Smooth muscle cell (in vitro differentiated cells): ENCODE measurements around the gene NMT2. TPM values are rescaled to one million over a fixed set of nuclear protein-coding genes. Genes with fewer than 3 reads are reported as not detected.

ENCODE experiments used
- DNase-seq: peaks from one replicate; lab custom pipeline; 2025; ENCODE audit not compliant: unreplicated experiment; lab: John Stamatoyannopoulos, UW
- H2AFZ ChIP-seq: fragments of 200-600 bp; sonication (generic); 2 replicates; pipeline ENCODE4 v1.6.0; 2016; ENCODE audit warnings: antibody characterized with exemption, low read depth, mild to moderate bottlenecking
- H3F3A ChIP-seq: fragments of 200-600 bp; sonication (generic); 2 replicates; pipeline ENCODE4 v1.6.0; 2017; ENCODE audit warnings: antibody characterized with exemption, low read depth
- H3K27ac ChIP-seq: fragments of 200-600 bp; sonication (generic); 2 replicates; pipeline ENCODE4 v1.5.1; 2016; ENCODE audit warnings: low read depth, mild to moderate bottlenecking
- H3K27me3 ChIP-seq: fragments of 200-600 bp; sonication (generic); 2 replicates; pipeline ENCODE4 v1.6.1; 2016; ENCODE audit warnings: low read depth, mild to moderate bottlenecking
- H3K36me3 ChIP-seq: fragments of 200-600 bp; sonication (generic); 2 replicates; pipeline ENCODE4 v1.5.1; 2016; ENCODE audit warnings: low read depth
- H3K4me1 ChIP-seq: fragments of 200-600 bp; sonication (generic); 2 replicates; pipeline ENCODE4 v1.5.1; 2016; ENCODE audit warnings: low read depth
- H3K4me2 ChIP-seq: fragments of 200-600 bp; sonication (generic); 2 replicates; pipeline ENCODE4 v1.6.0; 2016; ENCODE audit warnings: mild to moderate bottlenecking
- H3K4me3 ChIP-seq: fragments of 200-600 bp; sonication (generic); 2 replicates; pipeline ENCODE4 v1.5.1; 2016; ENCODE audit warnings: mild to moderate bottlenecking
- H3K79me2 ChIP-seq: fragments of 200-600 bp; sonication (generic); 2 replicates; pipeline ENCODE4 v1.6.0; 2016; ENCODE audit warnings: low read depth, mild to moderate bottlenecking
- H3K9ac ChIP-seq: fragments of 200-600 bp; sonication (generic); 2 replicates; pipeline ENCODE4 v1.6.0; 2016; ENCODE audit warnings: low read depth
- H3K9me3 ChIP-seq: fragments of 200-600 bp; sonication (generic); replicated peaks from 2 replicates; pipeline ENCODE4 v1.5.1; 2016; ENCODE audit warnings: low read depth
- H4K20me1 ChIP-seq: fragments of 200-600 bp; sonication (generic); 2 replicates; pipeline ENCODE4 v1.6.0; 2016; ENCODE audit warnings: low read depth
- CTCF ChIP-seq: fragments of 200-600 bp; sonication (generic); IDR thresholded peaks from 2 replicates; pipeline ENCODE4 v1.5.1; 2017; ENCODE audit warnings: borderline replicate concordance, mild to moderate bottlenecking, antibody characterized with exemption; ENCODE audit not compliant: insufficient read depth, poor library complexity, severe bottlenecking
- WGBS: methylation state at CpG from one replicate; pipeline ENCODE4 v1.1.7; 2016; ENCODE audit warnings: low lambda C conversion rate; 5-methylcytosine and 5-hydroxymethylcytosine counted together
- polyA plus RNA-seq: library from polyadenylated mRNA; unstranded; fragments of >200 nt; fragmentation: Nextera tagmentation; extraction: Ambion mirVana; gene quantifications from 2 replicates; pipeline ENCODE4 v1.2.1, GENCODE V29; 2016
- total RNA-seq: library from RNA; depleted of rRNA; stranded (reverse); fragments of >200 nt; gene quantifications from 2 replicates; pipeline ENCODE4 v1.2.3, GENCODE V29; 2014

Gene NMT2
- total and polyA plus RNA-seq, 2 experiments from 2014 or later = 9.4 to 9.5 TPM

DNA sequence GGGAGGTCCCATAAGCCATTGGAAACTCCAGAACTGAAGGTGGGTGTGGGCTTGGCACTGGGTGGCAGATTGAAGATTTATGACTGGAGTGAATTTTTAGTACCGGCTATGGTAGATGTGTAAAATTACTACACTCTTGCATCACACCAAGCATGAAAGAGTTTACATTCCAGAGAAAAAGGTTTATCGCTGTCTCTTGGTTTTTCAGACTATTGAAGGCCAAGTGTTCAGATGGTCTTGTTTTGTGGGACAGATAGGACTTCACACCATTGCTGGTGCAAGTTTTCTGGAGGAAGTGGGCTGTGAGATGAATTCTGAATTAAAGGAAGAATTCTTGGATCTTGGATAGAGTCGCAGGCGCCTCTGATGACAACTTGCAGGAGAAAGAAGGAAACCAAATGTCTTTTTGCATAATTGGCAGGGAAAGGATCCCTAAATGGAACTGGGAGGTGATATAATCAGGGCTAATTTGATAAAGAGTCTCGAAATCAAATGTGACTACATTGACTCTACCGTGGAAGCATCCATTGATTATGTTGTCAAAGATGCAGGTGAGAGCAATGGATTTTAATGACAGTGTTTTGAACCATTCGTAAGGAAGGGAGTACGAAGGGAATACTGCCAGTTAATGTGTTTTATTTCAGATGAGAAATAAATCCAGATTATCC is 14.2 kb upstream of the NMT2 start:
- Histone ChIP-seq H3K4me1 (no peaks in the 10 kb centered on the region), H3K36me3 (no peaks in the 10 kb centered on the region), H2AFZ (no peak overlapping the region), H3K27me3 (no peaks in the 10 kb centered on the region), H3K4me2 (no peak overlapping the region), H4K20me1 (no peaks in the 10 kb centered on the region), H3K79me2 (no peaks in the 10 kb centered on the region), H3F3A (no peaks in the 10 kb centered on the region), H3K9ac (no peak overlapping the region), H3K27ac (no peak overlapping the region), H3K4me3 (no peak overlapping the region), H3K9me3 (no peaks in the 10 kb centered on the region)
- TF ChIP-seq CTCF = no peak
- 81% methylated on average over 8 of the region's 8 CpGs for WGBS
- no peak for DNase-seq

GRCh38 chr10:15181576-15182156 is 13.2 kb upstream of the NMT2 start:
- no peaks in the 10 kb centered on the region for H3K4me1 ChIP-seq
- H3K27ac ChIP-seq = no peak overlapping the region
- H3K4me3 ChIP-seq = no peak overlapping the region
- no peak overlapping the region for H3K4me2 ChIP-seq
- no peak overlapping the region for H2AFZ ChIP-seq
- H3K9ac ChIP-seq = no peak overlapping the region
- H3F3A ChIP-seq = no peaks in the 10 kb centered on the region
- DNase-seq = no peak
- no peaks in the 10 kb centered on the region for H4K20me1 ChIP-seq
- no peaks in the 10 kb centered on the region for H3K36me3 ChIP-seq
- no peaks in the 10 kb centered on the region for H3K27me3 ChIP-seq
- TF ChIP-seq CTCF = no peak
- WGBS = 97% methylated on average over 2 of the region's 2 CpGs
- H3K79me2 ChIP-seq = no peaks in the 10 kb centered on the region
- H3K9me3 ChIP-seq = no peaks in the 10 kb centered on the region

- Histone ChIP-seq H3K4me2 (no peak overlapping the region), H3K4me1 (no peaks in the 10 kb centered on the region), H3K4me3 (no peak overlapping the region), H3K27ac (no peak overlapping the region), H3K9ac (no peak overlapping the region), H3F3A (no peaks in the 10 kb centered on the region), H3K79me2 (no peaks in the 10 kb centered on the region), H3K9me3 (no peaks in the 10 kb centered on the region), H2AFZ (no peak overlapping the region), H4K20me1 (no peaks in the 10 kb centered on the region), H3K36me3 (no peaks in the 10 kb centered on the region), H3K27me3 (no peaks in the 10 kb centered on the region)
- WGBS = 90% methylated on average over 5 of the region's 5 CpGs
- DNase-seq = no peak
- no peak for TF ChIP-seq CTCF
These were observed 12.2 kb upstream of the NMT2 start for GRCh38 chr10:15180736-15181135.

- no peaks in the 10 kb centered on the region for H3K4me1 ChIP-seq
- no peaks in the 10 kb centered on the region for H3K79me2 ChIP-seq
- no peak overlapping the region for H2AFZ ChIP-seq
- no peak for TF ChIP-seq CTCF
- no peak overlapping the region for H3K4me2 ChIP-seq
- no peak overlapping the region for H3K4me3 ChIP-seq
- H3K9ac ChIP-seq = no peak overlapping the region
- H3F3A ChIP-seq = no peaks in the 10 kb centered on the region
- H3K9me3 ChIP-seq = no peaks in the 10 kb centered on the region
- WGBS = 95% methylated on average over 3 of the region's 3 CpGs
- no peak for DNase-seq
- no peaks in the 10 kb centered on the region for H4K20me1 ChIP-seq
- no peaks in the 10 kb centered on the region for H3K36me3 ChIP-seq
- H3K27ac ChIP-seq = no peak overlapping the region
- H3K27me3 ChIP-seq = no peaks in the 10 kb centered on the region
These were observed 7.8 kb upstream of the NMT2 start for GRCh38 chr10:15176269-15176668.
